ENCODE data around the gene LRP3.

DNA sequence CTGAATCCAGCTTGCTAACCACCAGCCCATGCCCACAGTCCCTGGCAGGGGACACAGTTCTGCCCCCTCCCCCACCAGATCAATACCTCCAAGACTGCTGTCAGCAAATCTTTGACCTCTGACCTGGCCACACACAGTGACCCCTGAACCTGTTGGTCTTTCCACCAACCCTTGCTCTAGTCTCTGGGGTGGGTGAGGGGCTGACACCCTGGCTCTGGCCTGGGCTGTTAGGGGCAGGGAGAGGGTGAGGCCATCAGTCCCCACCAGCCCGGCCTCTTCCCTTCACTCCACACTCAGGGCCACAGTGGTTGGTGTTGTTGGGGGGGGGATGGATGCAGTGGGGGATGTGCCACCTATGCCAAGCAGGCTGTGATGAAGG, 53.3 kb downstream of the LRP3 start:
- TF ChIP-seq CTCF (IDR thresholded peaks at IDR 0.05) (no peak), EZH2 (IDR thresholded peaks at IDR 0.05; ENCODE audit: borderline replicate concordance, insufficient read depth, low read depth, low read length, poor library complexity, severe bottlenecking) (no peak)

All from B cell (primary cell).